GM13977 (cell line): ENCODE measurements around the gene SCAF4.
"Not testable (repeated sequence)": the region's sequence is repeated elsewhere in the genome, so short reads cannot be mapped to it uniquely, and the experiment has no call there.

ENCODE experiments used
- DNase-seq: peaks from one replicate; pipeline ENCODE4 v3.0.0; 2012; ENCODE audit warnings: low spot score
- CTCF ChIP-seq: IDR thresholded peaks from 2 replicates; pipeline ENCODE4 v1.5.1; 2012; ENCODE audit warnings: mild to moderate bottlenecking, control low read depth; ENCODE audit not compliant: insufficient read depth; ENCODE audit errors: extremely low read depth, missing control alignments
- in situ Hi-C: fragments of 300-500 bp; cut with MboI; formaldehyde crosslinking; loops from one replicate; pipeline ENCODE4 v1.12.0; 2022; ENCODE audit warnings: low sequenced_read_pairs, low pct_unique_long_range_greater_than_20kb, mixed read lengths, inconsistent platforms; ENCODE audit not compliant: unreplicated experiment

SCAF4 gene

GRCh38 chr21:31671146-31671716, 60.7 kb downstream of the SCAF4 start:
- in situ Hi-C loops = no loop called here
- DNase-seq = no peak
- TF ChIP-seq CTCF = no peak

GRCh38 chr21:31670070-31670469, 61.8 kb downstream of the SCAF4 start:
- in situ Hi-C loops = no loop called here
- TF ChIP-seq CTCF = no peak
- no peak for DNase-seq

GRCh38 chr21:31668651-31669491, 63.0 kb downstream of the SCAF4 start:
- TF ChIP-seq CTCF = no peak
- DNase-seq = peak; percentile 43
- in situ Hi-C loops = no loop called here

GRCh38 chr21:31667639-31668038, 64.3 kb downstream of the SCAF4 start:
- no peak for DNase-seq
- no peak for TF ChIP-seq CTCF
- in situ Hi-C loops = no loop called here

- no peak for TF ChIP-seq CTCF
- DNase-seq = no peak
- in situ Hi-C loops = no loop called here
Measured at GRCh38 chr21:31667132-31667531, 64.8 kb downstream of the SCAF4 start.

- TF ChIP-seq CTCF = no peak
- in situ Hi-C loops = no loop called here
- no peak for DNase-seq
Measured at GRCh38 chr21:31666445-31667010, 65.4 kb downstream of the SCAF4 start.

GRCh38 chr21:31665869-31666268, 66.0 kb downstream of the SCAF4 start:
- in situ Hi-C loops, DNase-seq: not testable (repeated sequence)
